MM.1S (cell line): ENCODE results near the gene POGK.

Source experiments
- DNase-seq: peaks from one replicate; pipeline ENCODE4 v3.0.0-alpha.2; 2015
- H2AFZ ChIP-seq: fragments of 300-600 bp; sonication (generic); 2 replicates; pipeline ENCODE4 v1.6.0; 2016; ENCODE audit warnings: antibody characterized with exemption, low read length
- H3F3A ChIP-seq: fragments of 300-600 bp; sonication (generic); 2 replicates; pipeline ENCODE4 v1.6.1; 2016; ENCODE audit warnings: mild to moderate bottlenecking, antibody characterized with exemption, low read length, moderate library complexity, mixed read lengths; ENCODE audit not compliant: insufficient read depth
- H3K27ac ChIP-seq: fragments of 300-600 bp; sonication (generic); 2 replicates; pipeline ENCODE4 v1.5.1; 2016; ENCODE audit warnings: mild to moderate bottlenecking, low read length
- H3K27me3 ChIP-seq: fragments of 300-600 bp; sonication (generic); replicated peaks from 2 replicates; pipeline ENCODE4 v1.6.0; 2016; ENCODE audit warnings: low read length; ENCODE audit not compliant: insufficient read depth
- H3K36me3 ChIP-seq: fragments of 300-600 bp; sonication (generic); replicated peaks from 2 replicates; pipeline ENCODE4 v1.6.1; 2016; ENCODE audit warnings: mild to moderate bottlenecking, low read length, mixed read lengths; ENCODE audit not compliant: insufficient read depth
- H3K4me1 ChIP-seq: fragments of 300-600 bp; sonication (generic); 2 replicates; pipeline ENCODE4 v1.6.1; 2016; ENCODE audit warnings: low read length, mixed read lengths
- H3K4me2 ChIP-seq: fragments of 300-600 bp; sonication (generic); 2 replicates; pipeline ENCODE4 v1.6.0; 2016; ENCODE audit warnings: low read depth, low read length
- H3K4me3 ChIP-seq: fragments of 300-600 bp; sonication (generic); 2 replicates; pipeline ENCODE4 v1.5.1; 2016; ENCODE audit warnings: low read length, mixed read lengths
- H3K79me2 ChIP-seq: fragments of 300-600 bp; sonication (generic); 2 replicates; pipeline ENCODE4 v1.6.1; 2016; ENCODE audit warnings: mixed run types, low read length, mixed read lengths
- H3K9ac ChIP-seq: fragments of 300-600 bp; sonication (generic); 2 replicates; pipeline ENCODE4 v1.6.1; 2016; ENCODE audit warnings: low read length, mixed read lengths
- H3K9me2 ChIP-seq: fragments of 300-600 bp; sonication (generic); replicated peaks from 2 replicates; pipeline ENCODE4 v1.6.1; 2016; ENCODE audit warnings: mild to moderate bottlenecking, low read length, mixed read lengths; ENCODE audit not compliant: insufficient read depth
- H3K9me3 ChIP-seq: fragments of 300-600 bp; sonication (generic); replicated peaks from 2 replicates; pipeline ENCODE4 v1.6.1; 2016; ENCODE audit warnings: mild to moderate bottlenecking, low read length, mixed read lengths; ENCODE audit not compliant: insufficient read depth
- H4K20me1 ChIP-seq: fragments of 300-600 bp; sonication (generic); 2 replicates; pipeline ENCODE4 v1.6.1; 2016; ENCODE audit warnings: mild to moderate bottlenecking, low read length, moderate library complexity, mixed read lengths; ENCODE audit not compliant: insufficient read depth
- CTCF ChIP-seq: fragments of 300-600 bp; sonication (generic); IDR thresholded peaks from 2 replicates; pipeline ENCODE4 v1.5.1; 2016; ENCODE audit warnings: antibody characterized with exemption, low read length, mixed read lengths
- EZH2 ChIP-seq: fragments of 300-600 bp; sonication (generic); optimal IDR thresholded peaks from 2 replicates; pipeline ENCODE3; 2017; ENCODE audit warnings: low read depth, mild to moderate bottlenecking, antibody characterized with exemption, low read length, mixed read lengths
- EZH2phosphoT487 ChIP-seq: fragments of 300-600 bp; sonication (generic); IDR thresholded peaks from 2 replicates; pipeline ENCODE4 v1.6.1; 2018; ENCODE audit warnings: antibody characterized with exemption, low read length

Gene POGK

GRCh38 chr1:166900987-166901386 is 61.7 kb downstream of the POGK start:
- H3K4me2 ChIP-seq: no peak overlapping the region
- TF ChIP-seq CTCF (no peak), EZH2phosphoT487 (no peak), EZH2 (no peak)
- H3K27ac ChIP-seq: no peak overlapping the region

GRCh38 chr1:166902279-166902678 is 63.0 kb downstream of the POGK start:
- Histone ChIP-seq H3K79me2 (no peaks in the 10 kb centered on the region), H3K27ac (no peak overlapping the region), H3K9ac (no peak overlapping the region), H3K4me3 (no peak overlapping the region), H3F3A (no peaks in the 10 kb centered on the region), H3K9me2 (no peaks in the 10 kb centered on the region), H3K4me2 (no peak overlapping the region), H2AFZ (no peak overlapping the region), H3K4me1 (no peaks in the 10 kb centered on the region), H3K9me3 (no peaks in the 10 kb centered on the region), H3K36me3 (no peaks in the 10 kb centered on the region), H3K27me3 (no peaks in the 10 kb centered on the region), H4K20me1 (no peaks in the 10 kb centered on the region)
- no peak for TF ChIP-seq CTCF
- TF ChIP-seq EZH2phosphoT487: no peak
- no peak for TF ChIP-seq EZH2
- DNase-seq: no peak

More at GRCh38 chr1:166900987-166901386, 61.7 kb downstream of the POGK start:
- Histone ChIP-seq H3F3A (no peaks in the 10 kb centered on the region), H3K9me3 (no peaks in the 10 kb centered on the region), H3K36me3 (no peaks in the 10 kb centered on the region), H3K4me3 (no peak overlapping the region), H2AFZ (no peak overlapping the region), H3K9me2 (no peaks in the 10 kb centered on the region), H3K9ac (no peak overlapping the region), H3K27me3 (no peaks in the 10 kb centered on the region), H3K79me2 (no peaks in the 10 kb centered on the region), H4K20me1 (no peaks in the 10 kb centered on the region), H3K4me1 (no peaks in the 10 kb centered on the region)
- DNase-seq: no peak

- Histone ChIP-seq H3K4me3 (no peak overlapping the region), H3K27ac (no peak overlapping the region), H3K36me3 (no peaks in the 10 kb centered on the region), H3K9ac (no peak overlapping the region), H3K4me2 (no peak overlapping the region), H4K20me1 (no peaks in the 10 kb centered on the region), H2AFZ (no peak overlapping the region), H3K27me3 (no peaks in the 10 kb centered on the region), H3K79me2 (no peaks in the 10 kb centered on the region), H3K9me2 (no peaks in the 10 kb centered on the region), H3K4me1 (peaks cover 6% of the 10 kb centered on the region), H3F3A (no peaks in the 10 kb centered on the region), H3K9me3 (no peaks in the 10 kb centered on the region)
- TF ChIP-seq EZH2 (no peak), CTCF (no peak), EZH2phosphoT487 (no peak)
- DNase-seq: no peak
Measured at GRCh38 chr1:166903232-166903631, 64.0 kb downstream of the POGK start.

- no peaks in the 10 kb centered on the region for H4K20me1 ChIP-seq
- H3K36me3 ChIP-seq: no peaks in the 10 kb centered on the region
- no peaks in the 10 kb centered on the region for H3F3A ChIP-seq
- DNase-seq: no peak
- H3K27ac ChIP-seq: no peak overlapping the region
- peaks cover 7% of the 10 kb centered on the region for H3K4me1 ChIP-seq
- TF ChIP-seq EZH2: no peak
- TF ChIP-seq CTCF: no peak
- no peak for TF ChIP-seq EZH2phosphoT487
- H3K9ac ChIP-seq: no peak overlapping the region
- H3K27me3 ChIP-seq: no peaks in the 10 kb centered on the region
- H3K4me3 ChIP-seq: no peak overlapping the region
- no peaks in the 10 kb centered on the region for H3K9me2 ChIP-seq
- no peak overlapping the region for H3K4me2 ChIP-seq
- H3K9me3 ChIP-seq: no peaks in the 10 kb centered on the region
- H2AFZ ChIP-seq: no peak overlapping the region
- no peaks in the 10 kb centered on the region for H3K79me2 ChIP-seq
Measured at GRCh38 chr1:166905136-166905535, 65.9 kb downstream of the POGK start.
